Measurements from ENCODE around the gene CD74. TPM values are rescaled to one million over a fixed set of nuclear protein-coding genes. Genes with fewer than 3 reads are reported as not detected.

CD74 gene
- total and polyA plus RNA-seq, 2 of the 4 experiments (the other 2 are of a cell fraction): 0.18 to 1.1 TPM

DNA sequence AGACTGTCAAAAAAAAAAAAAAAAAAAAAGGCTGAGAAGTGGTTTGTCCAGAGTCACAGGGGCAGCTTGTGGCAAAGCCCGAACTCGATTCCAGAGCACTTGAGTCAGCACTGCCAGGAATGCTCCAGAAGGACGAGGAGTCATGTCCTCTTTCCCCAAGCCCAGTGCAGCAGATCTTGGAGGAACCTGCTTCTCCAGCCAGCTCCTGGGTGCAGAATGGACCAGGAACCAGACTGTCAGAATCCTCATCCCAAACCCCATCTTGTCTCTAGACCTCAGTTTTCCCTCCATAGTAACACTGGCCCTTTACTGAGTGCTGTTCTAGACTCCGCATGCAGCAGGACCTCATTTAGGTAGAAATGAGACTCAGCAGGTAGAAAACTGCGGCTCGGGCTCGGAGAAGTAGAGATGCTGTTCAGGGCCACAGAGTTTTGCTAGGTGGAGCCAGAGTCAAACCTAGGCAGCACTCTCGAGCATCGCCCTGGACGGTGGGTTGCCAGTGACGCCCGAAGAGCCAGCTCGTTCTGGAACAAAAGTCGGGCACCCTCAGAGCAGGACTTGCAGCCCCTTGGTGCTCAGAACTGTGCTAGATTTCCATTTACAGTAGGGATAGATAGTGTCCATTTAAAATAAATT lies 15.4 kb downstream of the CD74 start:
- ChIA-PET POLR2A (ENCODE audit: unreplicated experiment) (interaction anchor here (0.5 to 0.6 kb wide), 4 partner anchors 13 to 58 kb away, joined by 4 to 12 read pairs (median 7); no protein-coding TSS in a partner anchor), CTCF (no interaction called here)
- Histone ChIP-seq H3K9me1 (ENCODE audit: insufficient read depth, low read length) (peaks cover 32% of the 10 kb centered on the region), H3K14ac (replicated peaks; ENCODE audit: low read depth, low read length) (no peak overlapping the region), H4K91ac (ENCODE audit: insufficient read depth, low read depth, low read length) (peak overlapping the region; percentile 45), H3K9ac (ENCODE audit: low read depth, low read length) (no peak overlapping the region), H3K4ac (ENCODE audit: low read depth, low read length) (peak overlapping the region; percentile 45), H3K9me3 (ENCODE audit: control insufficient read depth, insufficient read depth, low read length) (no peaks in the 10 kb centered on the region), H2BK120ac (ENCODE audit: low read depth, low read length) (peak overlapping the region; percentile 39), H2AK5ac (ENCODE audit: low read depth, low read length) (peak overlapping the region; percentile 78; the same call in 1 of the 2 replicates), H3K27ac (ENCODE audit: insufficient read depth, low read length) (no peak overlapping the region), H3K27me3 (ENCODE audit: control insufficient read depth, insufficient read depth, low read length) (no peaks in the 10 kb centered on the region), H2BK5ac (ENCODE audit: low read depth, low read length, poor library complexity, severe bottlenecking) (no peak overlapping the region), H3K18ac (ENCODE audit: low read depth, low read length) (peak overlapping the region; percentile 8; the same call in 1 of the 2 replicates), H3K4me3 (ENCODE audit: insufficient read depth, low read depth, low read length) (no peak overlapping the region), H3K36me3 (ENCODE audit: control insufficient read depth, insufficient read depth, low read length) (peaks cover 43% of the 10 kb centered on the region), H3K23ac (ENCODE audit: low read depth, low read length) (no peak overlapping the region), H2BK15ac (ENCODE audit: low read depth, low read length) (no peak overlapping the region), H2AFZ (replicated peaks; ENCODE audit: low read length, poor library complexity) (peak overlapping the region; percentile 26), H3K56ac (ENCODE audit: extremely low read depth, insufficient read depth, low read length) (no peak overlapping the region), H2BK20ac (ENCODE audit: low read depth, low read length) (peak overlapping the region; percentile 76), H3K4me2 (ENCODE audit: low read depth, low read length) (no peak overlapping the region), H4K20me1 (ENCODE audit: insufficient read depth, low read length) (peaks cover 7% of the 10 kb centered on the region; the same call in 1 of the 2 replicates), H4K8ac (ENCODE audit: low read depth in 2 of 2, low read length in 2 of 2) (peak overlapping the region in 1 of 2 experiments; percentile 5; a peak in 1 of 4 replicates), H3K4me1 (ENCODE audit: control insufficient read depth, insufficient read depth, low read length) (peaks cover 19% of the 10 kb centered on the region), H2AK9ac (replicated peaks; ENCODE audit: low read depth, low read length, poor library complexity) (peak overlapping the region; percentile 83), H4K5ac (ENCODE audit: low read depth, low read length) (peak overlapping the region; percentile 37; the same call in 1 of the 2 replicates), H3K79me1 (ENCODE audit: low read depth in 1 of 2, low read length in 2 of 2) (peaks cover 0 to 15% of the 10 kb centered on the region in 2 experiments; a peak in 1 of 4 replicates)
- TF ChIP-seq RAD21 (IDR thresholded peaks at IDR 0.05; ENCODE audit: low read length) (no peak), FOS (IDR thresholded peaks at IDR 0.05; ENCODE audit: low read depth, low read length) (0 out of 2 replicates have a peak, but pooled peaks have one; percentile 5)
- dilution Hi-C loops (cut with HindIII; ENCODE audit: low sequenced_read_pairs, unreplicated experiment) (no loop called here), intact Hi-C loops (cut with micrococcal nuclease) (loop anchor here (5.0 kb wide), 1 partner anchor 35 kb away; no protein-coding TSS in a partner anchor), in situ Hi-C loops (cut with MboI; ENCODE audit: low sequenced_read_pairs) (no loop called here)
- 73% methylated on average over 7 of the region's 14 CpGs; no CpG with 5 or more reads in 1 of the 2 experiments for WGBS, 2 experiments (ENCODE audit: extremely low coverage in 2 of 2, insufficient read length in 1 of 2)
- BruUV-seq (replicated peaks): no TSS peak
- ATAC-seq (ENCODE audit: low read depth) (peak; percentile 44), DNase-seq (peak; percentile 86)
